ENCODE results near the gene NCF4. TPM values are rescaled to one million over a fixed set of nuclear protein-coding genes. Genes with fewer than 3 reads are reported as not detected.

NCF4 gene
- total RNA-seq, 3 donors from 2014 or later = 13.4 to 36.8 (median 14.5) TPM

GRCh38 chr22:36835903-36836302 is 24.9 kb upstream of the NCF4 start:
- Histone ChIP-seq H3K36me3 (no peaks in the 10 kb centered on the region), H3K4me3 (no peak overlapping the region), H3K27me3 (no peaks in the 10 kb centered on the region), H3K4me1 (no peaks in the 10 kb centered on the region), H3K9me3 (no peaks in the 10 kb centered on the region), H3K27ac (no peak overlapping the region)
- no peak for TF ChIP-seq POLR2A (IDR thresholded peaks at IDR 0.05)
- TF ChIP-seq CTCF (IDR thresholded peaks at IDR 0.05) = no peak
- DNase-seq (ENCODE audit: low spot score in 2 of 2) = no peak
- intact Hi-C loops (cut with DNase I; ENCODE audit: low total_unique reads) = no loop called here

- intact Hi-C loops (cut with DNase I; ENCODE audit: low total_unique reads) = no loop called here
- H3K4me3 ChIP-seq = no peak overlapping the region
- H3K9me3 ChIP-seq = no peaks in the 10 kb centered on the region
- H3K27me3 ChIP-seq = no peaks in the 10 kb centered on the region
- no peaks in the 10 kb centered on the region for H3K36me3 ChIP-seq
- no peak for DNase-seq (ENCODE audit: low spot score in 2 of 2)
- TF ChIP-seq POLR2A (IDR thresholded peaks at IDR 0.05) (no peak), POLR2AphosphoS5 (IDR thresholded peaks at IDR 0.05) (no peak), CTCF (IDR thresholded peaks at IDR 0.05) (no peak)
- H3K27ac ChIP-seq = no peak overlapping the region
- no peaks in the 10 kb centered on the region for H3K4me1 ChIP-seq
Observed at GRCh38 chr22:36838119-36839030, 22.4 kb upstream of the NCF4 start.

GRCh38 chr22:36839356-36840073 is 21.3 kb upstream of the NCF4 start:
- Histone ChIP-seq H3K36me3 (no peaks in the 10 kb centered on the region), H3K27me3 (no peaks in the 10 kb centered on the region), H3K27ac (no peak overlapping the region), H3K4me3 (no peak overlapping the region), H3K9me3 (no peaks in the 10 kb centered on the region), H3K4me1 (no peaks in the 10 kb centered on the region)
- TF ChIP-seq POLR2AphosphoS5 (IDR thresholded peaks at IDR 0.05) = no peak
- TF ChIP-seq POLR2A (IDR thresholded peaks at IDR 0.05) = no peak
- no peak for TF ChIP-seq CTCF (IDR thresholded peaks at IDR 0.05)
- no peak for DNase-seq (ENCODE audit: low spot score in 2 of 2)
- intact Hi-C loops (cut with DNase I; ENCODE audit: low total_unique reads) = no loop called here

- Histone ChIP-seq H3K27me3 (no peaks in the 10 kb centered on the region), H3K9me3 (no peaks in the 10 kb centered on the region), H3K27ac (no peak overlapping the region), H3K4me1 (no peaks in the 10 kb centered on the region), H3K36me3 (no peaks in the 10 kb centered on the region), H3K4me3 (no peak overlapping the region)
- no peak for DNase-seq (ENCODE audit: low spot score in 2 of 2)
- intact Hi-C loops (cut with DNase I; ENCODE audit: low total_unique reads) = no loop called here
- TF ChIP-seq POLR2A (IDR thresholded peaks at IDR 0.05) (no peak), CTCF (IDR thresholded peaks at IDR 0.05) (no peak), POLR2AphosphoS5 (IDR thresholded peaks at IDR 0.05) (no peak)
Observed at GRCh38 chr22:36840106-36840505, 20.7 kb upstream of the NCF4 start.

- Histone ChIP-seq H3K27me3 (peaks cover 0 to 15% of the 10 kb centered on the region in 2 donors), H3K4me1 (no peaks in the 10 kb centered on the region)
- no peak for TF ChIP-seq POLR2A (IDR thresholded peaks at IDR 0.05)
- no peak for TF ChIP-seq CTCF (IDR thresholded peaks at IDR 0.05)
- TF ChIP-seq POLR2AphosphoS5 (IDR thresholded peaks at IDR 0.05) = no peak
Observed at GRCh38 chr22:36846271-36846670, 14.5 kb upstream of the NCF4 start.

More at GRCh38 chr22:36846271-36846670, 14.5 kb upstream of the NCF4 start:
- no peaks in the 10 kb centered on the region for H3K9me3 ChIP-seq
- H3K27ac ChIP-seq = no peak overlapping the region
- intact Hi-C loops (cut with DNase I; ENCODE audit: low total_unique reads) = no loop called here
- H3K36me3 ChIP-seq = no peaks in the 10 kb centered on the region
- no peak overlapping the region for H3K4me3 ChIP-seq
- DNase-seq (ENCODE audit: low spot score in 2 of 2) = no peak

Measured in breast epithelium (tissue), 4 donors.